SK-N-SH treated with all-trans-retinoic acid at 6 μM for 48 hours (cell line): ENCODE results near the gene DDX10.

Experiments
- BACH2 ChIP-seq: fragments of 250-450 bp; sonication (Bioruptor Pico); IDR thresholded peaks from 2 replicates; pipeline ENCODE4 v1.9.0; 2021; ENCODE audit warnings: mild to moderate bottlenecking, borderline replicate concordance
- CSDC2 ChIP-seq: fragments of 250-450 bp; sonication (Bioruptor Pico); IDR thresholded peaks from 2 replicates; pipeline ENCODE4 v1.5.0; 2020; ENCODE audit warnings: mild to moderate bottlenecking, moderate library complexity
- GLIS3 ChIP-seq: fragments of 250-450 bp; sonication (Bioruptor Pico); IDR thresholded peaks from 2 replicates; pipeline ENCODE4 v1.5.0; 2020; ENCODE audit warnings: mild to moderate bottlenecking, moderate library complexity
- POU6F1 ChIP-seq: fragments of 250-450 bp; sonication (Bioruptor Pico); IDR thresholded peaks from 2 replicates; pipeline ENCODE4 v1.8.0; 2021; ENCODE audit warnings: low read depth, mild to moderate bottlenecking, moderate library complexity, borderline replicate concordance
- PPARA ChIP-seq: fragments of 250-450 bp; sonication (Bioruptor Pico); IDR thresholded peaks from 2 replicates; pipeline ENCODE4 v1.5.0; 2020; ENCODE audit warnings: mild to moderate bottlenecking, borderline replicate concordance
- TCF4 ChIP-seq: fragments of 250-450 bp; sonication (Bioruptor Pico); IDR thresholded peaks from 2 replicates; pipeline ENCODE4 v1.8.0; 2021; ENCODE audit warnings: mild to moderate bottlenecking, moderate library complexity, borderline replicate concordance
- ZNF8 ChIP-seq: fragments of 450-650 bp; formaldehyde crosslinking; IDR thresholded peaks from 2 replicates; pipeline ENCODE4 v1.5.0; 2020; ENCODE audit warnings: mild to moderate bottlenecking, moderate library complexity

- TF ChIP-seq BACH2: no peak
- no peak for TF ChIP-seq POU6F1 (CRISPR knock-in tag)
- no peak for TF ChIP-seq TCF4 (CRISPR knock-in tag)
- no peak for TF ChIP-seq ZNF8 (CRISPR knock-in tag)
- TF ChIP-seq PPARA (CRISPR knock-in tag): no peak
- no peak for TF ChIP-seq GLIS3 (CRISPR knock-in tag)
- TF ChIP-seq CSDC2: no peak
Measured at GRCh38 chr11:108921211-108921610, 256.3 kb downstream of the DDX10 start.
